Liver (tissue), 9 donors: Measurements from ENCODE around the gene USH2A. TPM values are rescaled to one million over a fixed set of nuclear protein-coding genes. Genes with fewer than 3 reads are reported as not detected.

ENCODE experiments used
- DNase-seq: peaks from one replicate; pipeline ENCODE4 v3.0.0-alpha.2; 2017; ENCODE audit warnings: low spot score
- H3K27ac ChIP-seq, 2 donors: one replicate each; pipeline ENCODE4 v1.7.0; 2013; ENCODE audit warnings: inconsistent platforms in 2 of 2, low read length in 2 of 2, control low read depth in 1 of 2, low read depth in 1 of 2, mild to moderate bottlenecking in 1 of 2
- H3K27me3 ChIP-seq, 4 donors: one replicate each; pipeline versions ENCODE4 v1.6.1 to v1.7.0; 2013; ENCODE audit warnings: low read length in 3 of 4, inconsistent platforms in 1 of 4, mild to moderate bottlenecking in 1 of 4, moderate library complexity in 1 of 4; ENCODE audit not compliant: control insufficient read depth in 4 of 4, insufficient read depth in 4 of 4
- H3K36me3 ChIP-seq, 4 donors: one replicate each; pipeline versions ENCODE4 v1.6.1 to v1.7.0; 2013; ENCODE audit warnings: low read length in 3 of 4, mild to moderate bottlenecking in 3 of 4, low read depth in 1 of 4, moderate library complexity in 1 of 4; ENCODE audit not compliant: control insufficient read depth in 4 of 4, insufficient read depth in 3 of 4
- H3K4me1 ChIP-seq, 4 donors: one replicate each; pipeline versions ENCODE4 v1.6.1 to v1.7.0; 2013; ENCODE audit warnings: low read length in 3 of 4, mild to moderate bottlenecking in 3 of 4, moderate library complexity in 1 of 4; ENCODE audit not compliant: control insufficient read depth in 4 of 4, insufficient read depth in 4 of 4
- H3K4me3 ChIP-seq, 3 donors: one replicate each; pipeline versions ENCODE4 v1.6.1 to v1.7.0; 2013; ENCODE audit warnings: low read length in 3 of 3, control low read depth in 1 of 3, low read depth in 1 of 3, mild to moderate bottlenecking in 1 of 3
- H3K9ac ChIP-seq, 2 donors: one replicate each; pipeline ENCODE4 v1.7.0; 2013; ENCODE audit warnings: low read length in 2 of 2, mild to moderate bottlenecking in 2 of 2, moderate library complexity in 2 of 2, control low read depth in 1 of 2, low read depth in 1 of 2
- H3K9me3 ChIP-seq, 4 donors: one replicate each; pipeline versions ENCODE4 v1.6.1 to v1.7.0; 2013; ENCODE audit warnings: low read length in 3 of 4; ENCODE audit not compliant: control insufficient read depth in 4 of 4
- FOXA2 ChIP-seq: IDR thresholded peaks from 2 replicates; pipeline ENCODE4 v1.6.1; 2016; ENCODE audit warnings: antibody characterized with exemption
- GABPA ChIP-seq, 2 donors: IDR thresholded peaks in 1 of 2; conservative IDR thresholded peaks in 1 of 2; 2 replicates each; pipeline ENCODE4 v1.6.1; 2016; ENCODE audit warnings: antibody characterized with exemption in 2 of 2, mild to moderate bottlenecking in 1 of 2, moderate library complexity in 1 of 2
- HNF4A ChIP-seq, 2 donors: conservative IDR thresholded peaks; 2 replicates each; pipeline ENCODE4 v1.6.1; 2016; ENCODE audit warnings: antibody characterized with exemption in 2 of 2, mild to moderate bottlenecking in 2 of 2
- JUND ChIP-seq, 2 donors: IDR thresholded peaks; 2 replicates each; pipeline ENCODE4 v1.6.1; 2016; ENCODE audit warnings: antibody characterized with exemption in 2 of 2
- NR2F2 ChIP-seq: IDR thresholded peaks from 2 replicates; pipeline ENCODE4 v1.6.1; 2016; ENCODE audit warnings: antibody characterized with exemption
- RAD21 ChIP-seq, 2 donors: IDR thresholded peaks; 2 replicates each; pipeline ENCODE4 v1.6.1; 2016; ENCODE audit warnings: antibody characterized with exemption in 2 of 2, mild to moderate bottlenecking in 2 of 2
- WGBS: extraction: QIAGEN DNeasy Blood & Tissue Kit; methylation state at CpG from one replicate; pipeline ENCODE4 v1.1.7; 2013; 5-methylcytosine and 5-hydroxymethylcytosine counted together
- polyA plus RNA-seq, 2 donors: library from polyadenylated mRNA; stranded (reverse) in 1 of 2; unstranded in 1 of 2; fragments of 200-250 nt in 1 of 2; fragments of >200 nt in 1 of 2; fragmentation: Nextera tagmentation in 1 of 2; extraction: Ambion mirVana in 1 of 2; gene quantifications; one replicate each; pipeline versions ENCODE4 v1.2.1 to v1.2.3, GENCODE V29; 2013 to 2015
- total RNA-seq, 2 donors: library from RNA; depleted of rRNA; stranded (reverse); fragments of >200 nt; gene quantifications; one replicate each; pipeline ENCODE4 v1.2.3, GENCODE V29; 2014
- TF ChIP-seq, protein P1 (sequence below): fragments of 150-350 bp; IDR thresholded peaks from 2 replicates; pipeline ENCODE4 v1.5.1; 2017; ENCODE audit warnings: improper control_type of control experiment, low read depth, low read length; ENCODE audit not compliant: missing input control
- TF ChIP-seq, protein P2 (sequence below): IDR thresholded peaks from 2 replicates; pipeline ENCODE4 v1.6.1; 2016; ENCODE audit warnings: antibody characterized with exemption, mild to moderate bottlenecking
- donor health status: healthy.
- donor health status: healthy.
- donor health status: healthy.
- donor health status: healthy.
- donor health status: healthy.

The USH2A gene
- total and polyA plus RNA-seq, 4 donors = 0.14 to 1.0 (median 0.31) TPM

DNA sequence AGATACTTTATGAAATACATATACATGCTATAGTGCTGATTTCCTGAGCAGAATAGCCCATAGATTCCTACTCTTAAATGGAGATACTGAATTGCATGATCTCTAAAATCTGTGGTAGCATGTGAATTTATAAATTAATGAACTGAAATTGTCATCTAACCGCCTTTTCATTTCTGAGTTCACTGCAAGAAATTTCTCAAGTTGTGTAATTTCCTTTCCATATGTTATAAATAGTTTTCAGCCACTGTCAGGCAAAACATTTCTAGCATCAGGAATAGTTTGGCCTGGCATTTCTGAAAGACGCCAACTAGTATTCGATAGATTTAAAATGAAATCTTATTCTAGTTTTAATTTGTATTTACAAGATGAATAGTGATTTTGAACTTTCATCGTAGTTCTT, 310.1 kb downstream of the USH2A start:
- WGBS = 91% methylated on average over 4 of the region's 4 CpGs
- H3K27ac ChIP-seq = no peak overlapping the region
- H3K4me3 ChIP-seq = no peak overlapping the region

DNA sequence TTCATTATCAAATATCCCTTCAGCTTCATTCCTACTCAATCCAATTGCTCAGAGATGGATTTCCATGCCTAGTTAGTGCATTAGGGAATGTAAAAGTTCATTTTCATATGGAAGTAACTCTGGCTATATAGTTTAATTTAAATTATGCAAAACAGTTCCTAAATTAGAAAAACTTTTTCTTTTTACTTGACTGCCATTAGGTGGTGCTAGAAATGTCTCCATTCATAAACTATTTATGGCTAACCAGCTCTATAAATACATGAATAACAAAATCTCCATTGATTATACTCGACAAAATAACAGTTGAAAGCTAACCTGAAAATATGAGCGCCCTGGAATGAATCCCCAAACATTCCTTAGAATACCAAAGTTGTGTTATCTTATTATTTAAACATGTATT, 311.4 kb downstream of the USH2A start:
- peak; percentile 41 to 50 for TF ChIP-seq RAD21 (IDR thresholded peaks at IDR 0.05)
- no peak for TF ChIP-seq FOXA2
- TF ChIP-seq GABPA (IDR thresholded peaks at IDR 0.05 in 1 of 2, conservative IDR thresholded peaks at IDR 0.05 in 1 of 2) = no peak
- TF ChIP-seq, protein P1, sequence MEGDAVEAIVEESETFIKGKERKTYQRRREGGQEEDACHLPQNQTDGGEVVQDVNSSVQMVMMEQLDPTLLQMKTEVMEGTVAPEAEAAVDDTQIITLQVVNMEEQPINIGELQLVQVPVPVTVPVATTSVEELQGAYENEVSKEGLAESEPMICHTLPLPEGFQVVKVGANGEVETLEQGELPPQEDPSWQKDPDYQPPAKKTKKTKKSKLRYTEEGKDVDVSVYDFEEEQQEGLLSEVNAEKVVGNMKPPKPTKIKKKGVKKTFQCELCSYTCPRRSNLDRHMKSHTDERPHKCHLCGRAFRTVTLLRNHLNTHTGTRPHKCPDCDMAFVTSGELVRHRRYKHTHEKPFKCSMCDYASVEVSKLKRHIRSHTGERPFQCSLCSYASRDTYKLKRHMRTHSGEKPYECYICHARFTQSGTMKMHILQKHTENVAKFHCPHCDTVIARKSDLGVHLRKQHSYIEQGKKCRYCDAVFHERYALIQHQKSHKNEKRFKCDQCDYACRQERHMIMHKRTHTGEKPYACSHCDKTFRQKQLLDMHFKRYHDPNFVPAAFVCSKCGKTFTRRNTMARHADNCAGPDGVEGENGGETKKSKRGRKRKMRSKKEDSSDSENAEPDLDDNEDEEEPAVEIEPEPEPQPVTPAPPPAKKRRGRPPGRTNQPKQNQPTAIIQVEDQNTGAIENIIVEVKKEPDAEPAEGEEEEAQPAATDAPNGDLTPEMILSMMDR = peak; percentile 12
- no peak for TF ChIP-seq HNF4A (conservative IDR thresholded peaks at IDR 0.05)
- TF ChIP-seq, protein P2, sequence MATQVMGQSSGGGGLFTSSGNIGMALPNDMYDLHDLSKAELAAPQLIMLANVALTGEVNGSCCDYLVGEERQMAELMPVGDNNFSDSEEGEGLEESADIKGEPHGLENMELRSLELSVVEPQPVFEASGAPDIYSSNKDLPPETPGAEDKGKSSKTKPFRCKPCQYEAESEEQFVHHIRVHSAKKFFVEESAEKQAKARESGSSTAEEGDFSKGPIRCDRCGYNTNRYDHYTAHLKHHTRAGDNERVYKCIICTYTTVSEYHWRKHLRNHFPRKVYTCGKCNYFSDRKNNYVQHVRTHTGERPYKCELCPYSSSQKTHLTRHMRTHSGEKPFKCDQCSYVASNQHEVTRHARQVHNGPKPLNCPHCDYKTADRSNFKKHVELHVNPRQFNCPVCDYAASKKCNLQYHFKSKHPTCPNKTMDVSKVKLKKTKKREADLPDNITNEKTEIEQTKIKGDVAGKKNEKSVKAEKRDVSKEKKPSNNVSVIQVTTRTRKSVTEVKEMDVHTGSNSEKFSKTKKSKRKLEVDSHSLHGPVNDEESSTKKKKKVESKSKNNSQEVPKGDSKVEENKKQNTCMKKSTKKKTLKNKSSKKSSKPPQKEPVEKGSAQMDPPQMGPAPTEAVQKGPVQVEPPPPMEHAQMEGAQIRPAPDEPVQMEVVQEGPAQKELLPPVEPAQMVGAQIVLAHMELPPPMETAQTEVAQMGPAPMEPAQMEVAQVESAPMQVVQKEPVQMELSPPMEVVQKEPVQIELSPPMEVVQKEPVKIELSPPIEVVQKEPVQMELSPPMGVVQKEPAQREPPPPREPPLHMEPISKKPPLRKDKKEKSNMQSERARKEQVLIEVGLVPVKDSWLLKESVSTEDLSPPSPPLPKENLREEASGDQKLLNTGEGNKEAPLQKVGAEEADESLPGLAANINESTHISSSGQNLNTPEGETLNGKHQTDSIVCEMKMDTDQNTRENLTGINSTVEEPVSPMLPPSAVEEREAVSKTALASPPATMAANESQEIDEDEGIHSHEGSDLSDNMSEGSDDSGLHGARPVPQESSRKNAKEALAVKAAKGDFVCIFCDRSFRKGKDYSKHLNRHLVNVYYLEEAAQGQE = no peak
- Histone ChIP-seq H3K27ac (no peak overlapping the region), H3K36me3 (no peaks in the 10 kb centered on the region), H3K27me3 (no peaks in the 10 kb centered on the region), H3K4me3 (no peak overlapping the region), H3K9ac (no peak overlapping the region), H3K9me3 (no peaks in the 10 kb centered on the region), H3K4me1 (no peaks in the 10 kb centered on the region)
- WGBS = 54% methylated on average over 2 of the region's 2 CpGs
- DNase-seq = no peak

More for the DNA sequence above, 310.1 kb downstream of the USH2A start:
- H3K27me3 ChIP-seq = no peaks in the 10 kb centered on the region
- H3K9ac ChIP-seq = no peak overlapping the region
- TF ChIP-seq JUND (IDR thresholded peaks at IDR 0.05) (no peak), NR2F2 (no peak), RAD21 (IDR thresholded peaks at IDR 0.05) (no peak), FOXA2 (no peak)
- TF ChIP-seq, protein P2 = no peak
- no peaks in the 10 kb centered on the region for H3K4me1 ChIP-seq
- no peak for DNase-seq
- no peaks in the 10 kb centered on the region for H3K36me3 ChIP-seq
- H3K9me3 ChIP-seq = no peaks in the 10 kb centered on the region
